ENCODE measurements around the gene TLL1. TPM values are rescaled to one million over a fixed set of nuclear protein-coding genes. Genes with fewer than 3 reads are reported as not detected.

TLL1 gene
- polyA plus RNA-seq, 2 of the 4 experiments (the other 2 are of a cell fraction), result 0.01 to 0.13 TPM

DNA sequence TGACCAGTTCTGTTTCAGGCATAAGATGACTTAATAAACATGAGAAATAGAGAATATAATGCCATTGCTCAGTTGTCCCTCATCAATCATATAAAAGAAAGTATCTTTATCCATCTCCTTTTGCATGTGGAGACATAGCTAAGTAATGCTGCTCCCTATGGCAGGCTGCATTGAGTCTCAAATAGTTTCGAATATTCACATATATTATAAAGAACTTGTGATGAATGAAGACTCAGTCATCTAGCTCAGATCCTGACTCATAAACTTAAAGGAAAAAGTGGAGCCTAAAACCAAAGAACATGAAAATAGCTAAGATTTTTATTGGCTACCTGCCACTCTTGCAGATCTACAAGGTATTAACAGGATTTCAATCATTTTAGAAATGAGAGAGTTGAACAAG is 11.7 kb upstream of the TLL1 start (continued):
- no peak for TF ChIP-seq RNF2 (IDR thresholded peaks at IDR 0.05; ENCODE audit: borderline replicate concordance, low read depth)
- TF ChIP-seq ZFP36 (IDR thresholded peaks at IDR 0.05; ENCODE audit: borderline replicate concordance, partially characterized antibody), result no peak
- TF ChIP-seq HEYL (CRISPR knock-in tag; IDR thresholded peaks at IDR 0.05), result no peak
- TF ChIP-seq SMC3 (IDR thresholded peaks at IDR 0.05), result no peak
- TF ChIP-seq, protein P1, sequence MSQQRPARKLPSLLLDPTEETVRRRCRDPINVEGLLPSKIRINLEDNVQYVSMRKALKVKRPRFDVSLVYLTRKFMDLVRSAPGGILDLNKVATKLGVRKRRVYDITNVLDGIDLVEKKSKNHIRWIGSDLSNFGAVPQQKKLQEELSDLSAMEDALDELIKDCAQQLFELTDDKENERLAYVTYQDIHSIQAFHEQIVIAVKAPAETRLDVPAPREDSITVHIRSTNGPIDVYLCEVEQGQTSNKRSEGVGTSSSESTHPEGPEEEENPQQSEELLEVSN (IDR thresholded peaks at IDR 0.05; ENCODE audit: borderline replicate concordance, low read depth), result no peak

DNA sequence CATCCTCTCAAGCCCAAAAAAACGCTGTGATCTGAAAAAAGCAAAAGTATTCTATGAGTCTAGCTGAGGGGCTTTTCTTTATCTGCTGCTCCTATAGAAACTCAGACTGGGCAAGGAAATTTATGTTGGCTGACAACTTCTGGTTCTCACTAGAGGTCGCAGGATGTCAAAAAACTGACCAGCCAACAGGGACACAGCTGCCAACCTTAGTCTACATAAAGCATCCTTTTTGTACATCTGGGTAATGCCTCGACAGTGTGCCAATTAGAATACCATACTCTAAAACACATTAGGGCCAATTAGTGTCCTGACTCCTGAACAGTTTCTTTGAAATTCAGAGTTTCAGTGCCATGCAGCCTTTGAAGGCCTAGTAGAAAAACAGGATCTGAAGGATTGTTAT is 8.8 kb upstream of the TLL1 start:
- Histone ChIP-seq H3K9me3 (no peaks in the 10 kb centered on the region), H3K4me3 (no peak overlapping the region), H3K4me1 (no peaks in the 10 kb centered on the region), H3K4me2 (no peak overlapping the region), H3K27ac (no peak overlapping the region)
- TF ChIP-seq PHF8 (IDR thresholded peaks at IDR 0.05; ENCODE audit: borderline replicate concordance, low read depth) (no peak), JUNB (IDR thresholded peaks at IDR 0.05) (no peak), EP300 (IDR thresholded peaks at IDR 0.05) (no peak), RAD21 (conservative IDR thresholded peaks at IDR 0.05 in 1 of 2, IDR thresholded peaks at IDR 0.05 in 1 of 2) (peak; percentile 23 to 44; a peak in 2 of 5 replicates), CHD4 (IDR thresholded peaks at IDR 0.05; ENCODE audit: borderline replicate concordance) (no peak), POLR2A (IDR thresholded peaks at IDR 0.05; ENCODE audit: low read length) (no peak), SMC3 (IDR thresholded peaks at IDR 0.05) (peak; percentile 32; the same call in 2 of the 3 replicates), FOSL2 (IDR thresholded peaks at IDR 0.05) (no peak), FOSL2 (CRISPR knock-in tag; IDR thresholded peaks at IDR 0.05) (no peak), ZFP36 (IDR thresholded peaks at IDR 0.05; ENCODE audit: borderline replicate concordance, partially characterized antibody) (no peak), KDM5A (IDR thresholded peaks at IDR 0.05) (no peak), EHMT2 (IDR thresholded peaks at IDR 0.05; ENCODE audit: low read depth) (no peak), RCOR1 (IDR thresholded peaks at IDR 0.05; ENCODE audit: low read depth, low read length) (no peak), RFX5 (IDR thresholded peaks at IDR 0.05) (no peak), NFE2L2 (conservative IDR thresholded peaks at IDR 0.05; ENCODE audit: low read length) (no peak), MYC (IDR thresholded peaks at IDR 0.05; ENCODE audit: borderline replicate concordance, low read length) (no peak), NR3C1 (IDR thresholded peaks at IDR 0.05) (no peak), NPAS2 (CRISPR knock-in tag; IDR thresholded peaks at IDR 0.05; ENCODE audit: borderline replicate concordance) (no peak), CEBPB (IDR thresholded peaks at IDR 0.05) (no peak), RNF2 (IDR thresholded peaks at IDR 0.05; ENCODE audit: borderline replicate concordance, low read depth) (no peak)
- TF ChIP-seq, protein P2, sequence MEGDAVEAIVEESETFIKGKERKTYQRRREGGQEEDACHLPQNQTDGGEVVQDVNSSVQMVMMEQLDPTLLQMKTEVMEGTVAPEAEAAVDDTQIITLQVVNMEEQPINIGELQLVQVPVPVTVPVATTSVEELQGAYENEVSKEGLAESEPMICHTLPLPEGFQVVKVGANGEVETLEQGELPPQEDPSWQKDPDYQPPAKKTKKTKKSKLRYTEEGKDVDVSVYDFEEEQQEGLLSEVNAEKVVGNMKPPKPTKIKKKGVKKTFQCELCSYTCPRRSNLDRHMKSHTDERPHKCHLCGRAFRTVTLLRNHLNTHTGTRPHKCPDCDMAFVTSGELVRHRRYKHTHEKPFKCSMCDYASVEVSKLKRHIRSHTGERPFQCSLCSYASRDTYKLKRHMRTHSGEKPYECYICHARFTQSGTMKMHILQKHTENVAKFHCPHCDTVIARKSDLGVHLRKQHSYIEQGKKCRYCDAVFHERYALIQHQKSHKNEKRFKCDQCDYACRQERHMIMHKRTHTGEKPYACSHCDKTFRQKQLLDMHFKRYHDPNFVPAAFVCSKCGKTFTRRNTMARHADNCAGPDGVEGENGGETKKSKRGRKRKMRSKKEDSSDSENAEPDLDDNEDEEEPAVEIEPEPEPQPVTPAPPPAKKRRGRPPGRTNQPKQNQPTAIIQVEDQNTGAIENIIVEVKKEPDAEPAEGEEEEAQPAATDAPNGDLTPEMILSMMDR (IDR thresholded peaks at IDR 0.05), result peak; percentile 18; the same call in 1 of the 3 replicates
- TF ChIP-seq, protein P3, sequence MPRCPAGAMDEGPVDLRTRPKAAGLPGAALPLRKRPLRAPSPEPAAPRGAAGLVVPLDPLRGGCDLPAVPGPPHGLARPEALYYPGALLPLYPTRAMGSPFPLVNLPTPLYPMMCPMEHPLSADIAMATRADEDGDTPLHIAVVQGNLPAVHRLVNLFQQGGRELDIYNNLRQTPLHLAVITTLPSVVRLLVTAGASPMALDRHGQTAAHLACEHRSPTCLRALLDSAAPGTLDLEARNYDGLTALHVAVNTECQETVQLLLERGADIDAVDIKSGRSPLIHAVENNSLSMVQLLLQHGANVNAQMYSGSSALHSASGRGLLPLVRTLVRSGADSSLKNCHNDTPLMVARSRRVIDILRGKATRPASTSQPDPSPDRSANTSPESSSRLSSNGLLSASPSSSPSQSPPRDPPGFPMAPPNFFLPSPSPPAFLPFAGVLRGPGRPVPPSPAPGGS (IDR thresholded peaks at IDR 0.05), result no peak
- TF ChIP-seq, protein P4, sequence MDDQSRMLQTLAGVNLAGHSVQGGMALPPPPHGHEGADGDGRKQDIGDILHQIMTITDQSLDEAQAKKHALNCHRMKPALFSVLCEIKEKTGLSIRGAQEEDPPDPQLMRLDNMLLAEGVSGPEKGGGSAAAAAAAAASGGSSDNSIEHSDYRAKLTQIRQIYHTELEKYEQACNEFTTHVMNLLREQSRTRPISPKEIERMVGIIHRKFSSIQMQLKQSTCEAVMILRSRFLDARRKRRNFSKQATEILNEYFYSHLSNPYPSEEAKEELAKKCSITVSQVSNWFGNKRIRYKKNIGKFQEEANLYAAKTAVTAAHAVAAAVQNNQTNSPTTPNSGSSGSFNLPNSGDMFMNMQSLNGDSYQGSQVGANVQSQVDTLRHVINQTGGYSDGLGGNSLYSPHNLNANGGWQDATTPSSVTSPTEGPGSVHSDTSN (IDR thresholded peaks at IDR 0.05), result no peak
- POLR2A ChIA-PET, result no interaction called here
- ATAC-seq, result peak in 1 of 2 experiments; percentile 49; a peak in 1 of 6 replicates
- CTCF ChIA-PET, result no interaction called here
- peak in 1 of 2 experiments; percentile 8 for DNase-seq (ENCODE audit: low read depth in 1 of 2, low spot score in 1 of 2)
- 5% methylated on average over 3 of the region's 3 CpGs for WGBS (ENCODE audit: missing lambda C conversion rate)
- no peak for FAIRE-seq

Data from A549 (cell line).